Ramos (cell line): ENCODE data around the gene AMN.

Source experiments
- in situ Hi-C: fragments of 300-500 bp; cut with MboI; formaldehyde crosslinking; loops from one replicate; pipeline ENCODE4 v1.14.3; 2022; ENCODE audit warnings: low sequenced_read_pairs; ENCODE audit not compliant: unreplicated experiment

The AMN gene

GRCh38 chr14:102910442-102910841, 12.0 kb upstream of the AMN start:
- in situ Hi-C loops: loop anchor here (10.0 kb wide), 1 partner anchor 376 kb away; no protein-coding TSS in a partner anchor

GRCh38 chr14:102911541-102911951, 10.9 kb upstream of the AMN start:
- in situ Hi-C loops: loop anchor here (10.0 kb wide), 1 partner anchor 377 kb away; no protein-coding TSS in a partner anchor

- in situ Hi-C loops: loop anchor here (10.0 kb wide), 1 partner anchor 377 kb away; no protein-coding TSS in a partner anchor
These were observed 10.3 kb upstream of the AMN start for GRCh38 chr14:102911991-102912761.

GRCh38 chr14:102913341-102914211, 8.9 kb upstream of the AMN start:
- in situ Hi-C loops: loop anchor here (10.0 kb wide), 1 partner anchor 379 kb away; no protein-coding TSS in a partner anchor

GRCh38 chr14:102914474-102915291, 7.8 kb upstream of the AMN start:
- in situ Hi-C loops: loop anchor here (5.0 to 10.0 kb wide), 2 partner anchors 217 to 380 kb away; no protein-coding TSS in a partner anchor

GRCh38 chr14:102915292-102916110, 7.0 kb upstream of the AMN start:
- in situ Hi-C loops: loop anchor here (5.0 to 10.0 kb wide), 2 partner anchors 218 to 381 kb away; no protein-coding TSS in a partner anchor

GRCh38 chr14:102916347-102917055, 6.0 kb upstream of the AMN start:
- in situ Hi-C loops: loop anchor here (5.0 to 10.0 kb wide), 2 partner anchors 219 to 382 kb away; no protein-coding TSS in a partner anchor

GRCh38 chr14:102917056-102917385, 5.4 kb upstream of the AMN start:
- in situ Hi-C loops: loop anchor here (5.0 to 10.0 kb wide), 2 partner anchors 220 to 382 kb away; no protein-coding TSS in a partner anchor

- in situ Hi-C loops: loop anchor here (5.0 to 10.0 kb wide), 2 partner anchors 220 to 383 kb away; no protein-coding TSS in a partner anchor
These were observed 4.8 kb upstream of the AMN start for GRCh38 chr14:102917469-102918211.

- in situ Hi-C loops: loop anchor here (5.0 to 10.0 kb wide), 2 partner anchors 221 to 384 kb away; no protein-coding TSS in a partner anchor
These were observed 4.0 kb upstream of the AMN start for GRCh38 chr14:102918438-102918837.

- in situ Hi-C loops: no loop called here
These were observed 2.0 kb upstream of the AMN start for GRCh38 chr14:102920273-102920997.

GRCh38 chr14:102920998-102921304, 1.5 kb upstream of the AMN start:
- in situ Hi-C loops: no loop called here

- in situ Hi-C loops: no loop called here
These were observed 900 bp downstream of the AMN start for GRCh38 chr14:102923201-102923924.

- in situ Hi-C loops: no loop called here
These were observed 1.5 kb downstream of the AMN start for GRCh38 chr14:102923925-102924486.

- in situ Hi-C loops: no loop called here
These were observed 2.4 kb downstream of the AMN start for GRCh38 chr14:102924632-102925588.
